GM10847 (cell line): ENCODE results near the gene DUSP8.
"Not testable (repeated sequence)": the region's sequence is repeated elsewhere in the genome, so short reads cannot be mapped to it uniquely, and the experiment has no call there.

Source experiments
- POLR2A ChIP-seq: IDR thresholded peaks from 2 replicates; pipeline ENCODE4 v1.6.1; 2011; ENCODE audit not compliant: insufficient read length; ENCODE audit errors: extremely low read depth

DUSP8 gene

DNA sequence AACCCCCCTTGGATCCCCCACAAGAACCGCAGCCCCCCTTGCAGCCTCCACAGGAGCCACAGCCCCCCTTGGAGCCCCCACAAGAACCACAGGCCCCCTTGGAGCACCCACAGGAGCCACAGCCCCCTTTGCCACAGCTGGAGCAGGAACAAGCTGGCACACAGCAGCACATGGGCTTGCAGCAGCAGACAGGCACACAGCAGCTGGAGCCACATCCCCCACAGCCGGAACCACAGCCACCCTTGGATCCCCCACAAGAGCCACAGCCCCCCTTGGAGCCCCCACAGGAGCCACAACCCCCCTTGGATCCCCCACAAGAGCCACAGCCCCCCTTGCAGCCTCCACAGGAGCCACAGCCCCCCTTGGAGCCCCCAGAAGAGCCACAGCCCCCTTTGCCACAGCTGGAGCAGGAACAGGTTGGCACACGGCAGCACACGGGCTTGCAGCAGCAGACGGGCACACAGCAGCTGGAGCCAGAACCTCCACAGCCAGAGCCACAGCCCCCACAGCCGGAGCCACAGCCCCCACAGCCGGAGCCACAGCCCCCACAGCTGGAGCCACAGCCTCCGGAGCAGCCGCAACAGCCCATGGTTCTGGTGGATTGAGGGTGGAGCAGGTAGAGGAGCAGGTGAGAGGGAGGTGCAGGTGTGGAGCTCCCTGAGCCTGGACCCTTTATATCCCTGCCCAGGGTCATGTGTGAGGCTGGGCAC, 12.7 kb upstream of the DUSP8 start, which contains the start of gene KRTAP5-1:
Gene KRTAP5-1 (minus strand): TSS at position 623 of the 710 bp plus-strand sequence. CDS start 34 bp downstream, at position 589.
- TF ChIP-seq POLR2A = not testable (repeated sequence)

DNA sequence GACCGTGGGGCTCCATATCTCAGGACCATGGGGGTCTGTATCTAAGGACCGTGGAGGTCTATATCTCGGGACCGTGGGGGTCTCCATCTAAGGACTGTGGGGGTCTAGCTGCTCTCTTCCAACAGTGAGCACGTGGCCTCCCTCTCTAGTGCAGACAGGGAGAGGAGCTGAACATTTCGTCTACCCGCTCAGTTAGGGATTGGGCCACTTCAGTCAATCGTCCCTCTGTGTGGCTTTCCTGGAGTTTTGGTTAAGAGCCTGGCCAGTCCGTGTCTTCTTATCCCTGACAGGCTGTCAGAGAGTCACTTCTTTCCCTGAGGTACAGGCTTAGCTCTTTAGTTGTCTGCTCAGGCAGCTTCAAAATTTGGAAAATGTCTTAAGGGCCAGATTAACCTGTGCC, 9.9 kb upstream of the DUSP8 start:
- no peak for TF ChIP-seq POLR2A

DNA sequence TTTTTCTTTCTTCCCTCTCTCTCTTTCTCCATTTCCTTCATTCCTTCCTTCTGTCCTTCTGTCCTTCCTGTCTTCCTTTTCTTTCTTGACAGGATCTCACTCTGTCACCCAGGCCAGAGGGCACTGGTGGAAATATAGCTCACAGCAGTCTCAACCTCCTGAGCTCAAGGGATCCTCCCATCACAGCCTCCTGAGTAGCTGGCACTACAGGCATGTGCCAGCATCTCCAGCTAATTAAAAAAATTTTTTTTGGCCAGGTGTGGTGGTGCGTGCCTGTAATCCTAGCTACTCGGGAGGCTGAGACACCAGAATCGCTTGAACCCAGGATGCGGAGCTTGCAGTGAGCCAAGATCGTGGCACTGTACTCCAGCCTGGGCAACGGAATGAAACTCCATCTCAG, 4.8 kb upstream of the DUSP8 start:
- TF ChIP-seq POLR2A = no peak

DNA sequence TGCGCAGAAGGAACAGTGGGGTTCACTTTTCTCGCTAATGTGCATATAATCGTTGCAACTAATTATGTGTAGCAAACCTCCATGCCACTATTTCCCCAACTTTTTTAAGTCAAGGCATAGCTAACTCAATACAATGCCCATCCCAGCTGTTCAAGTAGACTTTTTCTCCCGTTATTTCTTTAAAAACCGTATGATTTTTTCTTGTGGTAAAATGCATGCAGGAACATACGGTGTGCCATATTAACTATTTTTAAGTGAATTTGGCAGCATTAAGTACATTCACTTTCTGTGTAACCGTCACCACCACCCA, 2.8 kb upstream of the DUSP8 start:
- no peak for TF ChIP-seq POLR2A

- TF ChIP-seq POLR2A = no peak
Observed at GRCh38 chr11:1574238-1574932, 2.3 kb upstream of the DUSP8 start.

GRCh38 chr11:1573903-1574237, 1.8 kb upstream of the DUSP8 start:
- TF ChIP-seq POLR2A = no peak

DNA sequence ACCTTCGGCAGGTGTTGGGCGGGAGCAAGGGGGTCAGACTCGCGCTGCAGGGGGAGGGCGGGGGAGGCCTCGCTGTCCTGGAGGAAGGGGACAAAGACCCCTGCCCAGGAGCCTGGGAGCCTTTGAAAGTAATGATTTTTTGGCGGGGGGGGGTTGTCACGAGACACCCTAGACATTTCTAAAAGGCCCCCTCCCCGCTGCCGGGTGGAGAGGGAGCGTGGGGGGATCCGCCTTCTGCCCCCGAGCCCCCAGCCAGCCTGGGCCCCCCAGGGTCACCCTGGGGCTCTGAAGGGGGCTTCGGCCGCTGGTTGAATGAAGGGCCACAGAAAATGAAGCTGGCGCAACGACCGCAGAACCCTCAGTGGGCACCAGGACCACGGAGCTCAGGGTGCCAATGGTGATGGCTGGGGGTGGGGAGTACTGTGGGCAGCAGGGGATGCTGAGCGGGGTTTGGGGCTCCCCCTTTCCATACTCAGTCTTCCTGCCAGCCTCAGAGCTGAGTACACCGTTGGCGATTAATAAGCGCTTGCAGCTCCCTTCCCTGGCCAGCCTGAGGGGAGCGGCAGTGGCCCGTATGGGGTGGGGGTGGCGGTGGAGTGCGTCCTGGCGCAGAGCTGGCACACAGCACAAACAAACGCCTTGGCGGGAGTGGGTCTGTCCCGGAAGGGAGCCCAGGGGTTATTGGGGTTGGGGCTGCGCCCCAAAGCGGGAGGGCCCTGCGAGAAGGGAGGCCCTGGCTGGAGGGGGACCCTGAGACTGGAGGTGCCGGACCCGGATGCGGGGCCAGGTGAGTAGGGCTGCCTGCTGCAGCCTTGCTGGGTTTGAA, 1.2 kb upstream of the DUSP8 start:
- TF ChIP-seq POLR2A = no peak

GRCh38 chr11:1571760-1572196, 293 bp downstream of the DUSP8 start:
- no peak for TF ChIP-seq POLR2A

- TF ChIP-seq POLR2A = no peak
Observed at GRCh38 chr11:1570896-1571759, 943 bp downstream of the DUSP8 start.

- TF ChIP-seq POLR2A = no peak
Observed at GRCh38 chr11:1570531-1570895, 1.6 kb downstream of the DUSP8 start.

DNA sequence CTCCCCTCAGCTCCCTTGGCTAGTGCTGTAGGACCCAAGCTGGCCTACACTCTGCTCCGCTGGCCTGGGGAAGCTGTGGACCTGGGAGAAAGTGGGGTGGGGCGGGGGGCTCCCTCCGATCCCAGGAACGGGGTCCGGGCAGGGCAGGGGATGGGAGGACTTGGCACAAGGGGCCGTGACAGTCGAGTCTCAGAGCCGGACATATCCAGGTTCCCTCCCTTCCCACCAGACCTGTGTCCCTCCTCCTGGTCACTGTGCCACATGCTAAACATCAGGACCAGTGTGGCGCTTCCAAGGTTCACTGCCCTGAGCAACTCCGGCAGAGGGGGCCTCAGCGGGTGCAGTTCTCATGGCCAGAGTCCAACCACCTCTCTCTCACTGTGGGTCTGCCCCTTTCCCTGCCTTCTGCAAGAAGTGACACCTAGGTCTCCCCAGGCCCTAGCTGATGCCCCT, 2.0 kb downstream of the DUSP8 start:
- no peak for TF ChIP-seq POLR2A

- no peak for TF ChIP-seq POLR2A
Observed at GRCh38 chr11:1569251-1569780, 2.8 kb downstream of the DUSP8 start.

- no peak for TF ChIP-seq POLR2A
Observed at GRCh38 chr11:1568441-1568911, 3.6 kb downstream of the DUSP8 start.

DNA sequence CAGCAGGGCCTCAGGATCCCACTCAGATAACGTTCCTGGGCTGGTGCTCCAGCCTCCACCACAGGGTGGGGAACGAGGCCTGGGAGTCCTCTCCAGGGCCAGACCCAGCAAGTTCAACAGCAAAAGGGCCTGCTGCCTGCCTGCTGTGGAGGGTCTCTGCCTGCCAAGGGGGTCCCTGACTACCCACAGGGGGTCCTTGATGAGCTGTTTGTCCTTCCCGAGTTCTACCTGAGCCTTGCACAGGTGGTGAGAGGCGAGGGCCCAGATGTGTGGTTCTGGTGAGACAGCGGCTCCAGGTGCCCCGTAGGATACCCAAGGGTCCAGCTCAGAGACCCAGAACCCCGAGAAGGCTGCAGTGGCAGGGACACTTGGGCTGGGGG, 4.4 kb downstream of the DUSP8 start:
- TF ChIP-seq POLR2A = no peak
